ENCODE data around the gene ZNF227.
"Not testable (repeated sequence)": the region's sequence is repeated elsewhere in the genome, so short reads cannot be mapped to it uniquely, and the experiment has no call there.

Gene ZNF227

GRCh38 chr19:44236384-44236783, 24.1 kb downstream of the ZNF227 start:
- no peak for TF ChIP-seq CTCF (IDR thresholded peaks at IDR 0.05; ENCODE audit: low read depth, low read length, missing control alignments)

GRCh38 chr19:44252332-44252731, 40.0 kb downstream of the ZNF227 start:
- H3K4me3 ChIP-seq (ENCODE audit: low read depth, low read length); DNase-seq (ENCODE audit: low read depth); in situ Hi-C loops (cut with HindIII; ENCODE audit: low sequenced_read_pairs): not testable (repeated sequence)

More at GRCh38 chr19:44236384-44236783, 24.1 kb downstream of the ZNF227 start:
- H3K4me3 ChIP-seq (ENCODE audit: low read depth, low read length) = no peak overlapping the region
- in situ Hi-C loops (cut with HindIII; ENCODE audit: low sequenced_read_pairs) = no loop called here
- DNase-seq (ENCODE audit: low read depth) = no peak

- in situ Hi-C loops (cut with HindIII; ENCODE audit: low sequenced_read_pairs); H3K4me3 ChIP-seq (ENCODE audit: low read depth, low read length); DNase-seq (ENCODE audit: low read depth): not testable (repeated sequence)
Measured at GRCh38 chr19:44253392-44253791, 41.1 kb downstream of the ZNF227 start.

GRCh38 chr19:44254496-44254895, 42.2 kb downstream of the ZNF227 start:
- TF ChIP-seq CTCF (IDR thresholded peaks at IDR 0.05; ENCODE audit: low read depth, low read length, missing control alignments) = no peak
- in situ Hi-C loops (cut with HindIII; ENCODE audit: low sequenced_read_pairs) = no loop called here
- no peak for DNase-seq (ENCODE audit: low read depth)
- H3K4me3 ChIP-seq (ENCODE audit: low read depth, low read length) = no peak overlapping the region

- in situ Hi-C loops (cut with HindIII; ENCODE audit: low sequenced_read_pairs) = no loop called here
- DNase-seq (ENCODE audit: low read depth) = no peak
- no peak for TF ChIP-seq CTCF (IDR thresholded peaks at IDR 0.05; ENCODE audit: low read depth, low read length, missing control alignments)
- H3K4me3 ChIP-seq (ENCODE audit: low read depth, low read length) = no peak overlapping the region
Measured at GRCh38 chr19:44255705-44256411, 43.5 kb downstream of the ZNF227 start.

GRCh38 chr19:44258136-44258535, 45.8 kb downstream of the ZNF227 start:
- DNase-seq (ENCODE audit: low read depth) = no peak
- in situ Hi-C loops (cut with HindIII; ENCODE audit: low sequenced_read_pairs) = no loop called here
- no peak for TF ChIP-seq CTCF (IDR thresholded peaks at IDR 0.05; ENCODE audit: low read depth, low read length, missing control alignments)

GRCh38 chr19:44258835-44259413, 46.6 kb downstream of the ZNF227 start:
- no peak for DNase-seq (ENCODE audit: low read depth)
- no peak overlapping the region for H3K4me3 ChIP-seq (ENCODE audit: low read depth, low read length)
- TF ChIP-seq CTCF (IDR thresholded peaks at IDR 0.05; ENCODE audit: low read depth, low read length, missing control alignments) = no peak
- in situ Hi-C loops (cut with HindIII; ENCODE audit: low sequenced_read_pairs) = no loop called here

More at GRCh38 chr19:44258136-44258535, 45.8 kb downstream of the ZNF227 start:
- H3K4me3 ChIP-seq (ENCODE audit: low read depth, low read length) = no peak overlapping the region

Data from astrocyte of the cerebellum (primary cell).